A549 (cell line): Measurements from ENCODE around the gene GRM4.

Source experiments
- CTCF ChIP-seq: fragments of >200 bp; sonication (Bioruptor Twin); formaldehyde crosslinking; IDR thresholded peaks from 3 replicates; pipeline ENCODE4 v1.5.1; 2016
- JUN ChIP-seq, 2 experiments: fragments of >200 bp; sonication (Bioruptor Twin); formaldehyde crosslinking; IDR thresholded peaks; 2 replicates in 1 of 2; 3 replicates in 1 of 2; pipeline ENCODE4 v1.6.1; 2016 to 2017
- POLR2A ChIP-seq: IDR thresholded peaks from 2 replicates; pipeline ENCODE4 v1.6.1; 2012; ENCODE audit warnings: mild to moderate bottlenecking, low read length
- REST ChIP-seq: fragments of 200-600 bp; sonication (generic); IDR thresholded peaks from 2 replicates; pipeline ENCODE4 v1.6.1; 2016; ENCODE audit warnings: antibody characterized with exemption, mild to moderate bottlenecking, moderate library complexity
- RFX5 ChIP-seq: fragments of 450-650 bp; IDR thresholded peaks from 2 replicates; pipeline ENCODE4 v1.7.1; 2014; ENCODE audit warnings: antibody characterized with exemption, mild to moderate bottlenecking, moderate library complexity
- ZFP36 ChIP-seq: fragments of 450-650 bp; IDR thresholded peaks from 2 replicates; pipeline ENCODE4 v1.6.1; 2014; ENCODE audit warnings: borderline replicate concordance; ENCODE audit not compliant: partially characterized antibody
- TF ChIP-seq, protein P1 (sequence below): IDR thresholded peaks from 2 replicates; pipeline ENCODE4 v1.6.1; 2012

GRCh38 chr6:34161857-34162515, 16.1 kb upstream of the GRM4 start:
- TF ChIP-seq REST, result no peak
- TF ChIP-seq, protein P1, sequence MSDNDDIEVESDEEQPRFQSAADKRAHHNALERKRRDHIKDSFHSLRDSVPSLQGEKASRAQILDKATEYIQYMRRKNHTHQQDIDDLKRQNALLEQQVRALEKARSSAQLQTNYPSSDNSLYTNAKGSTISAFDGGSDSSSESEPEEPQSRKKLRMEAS, result no peak
- TF ChIP-seq ZFP36, result no peak
- no peak for TF ChIP-seq CTCF
- TF ChIP-seq POLR2A, result no peak
- TF ChIP-seq RFX5, result no peak
- TF ChIP-seq JUN (IDR thresholded peaks at IDR 0.05), result no peak
